HG03280 (cell line): Measurements from ENCODE around the gene ANKUB1.
"Not testable (repeated sequence)": the region's sequence is repeated elsewhere in the genome, so short reads cannot be mapped to it uniquely, and the experiment has no call there.

ENCODE experiments used
- ATAC-seq: cut with Tn5 transposase; IDR thresholded peaks from one replicate; pipeline ENCODE4 v1.9.1; 2021; ENCODE audit warnings: mild to moderate bottlenecking, moderate library complexity; ENCODE audit not compliant: unreplicated experiment

Gene ANKUB1

GRCh38 chr3:149792452-149793270 is at the start of gene ANKUB1:
Gene ANKUB1, minus strand, starts transcription at chr3:149792554. Its CDS starts 188 bp downstream, at chr3:149792366.
- no peak for ATAC-seq

GRCh38 chr3:149839896-149840295 is 47.5 kb upstream of the ANKUB1 start:
- no peak for ATAC-seq

GRCh38 chr3:149839469-149839868 is 47.1 kb upstream of the ANKUB1 start:
- not testable (repeated sequence) for ATAC-seq

GRCh38 chr3:149838491-149838890 is 46.1 kb upstream of the ANKUB1 start:
- not testable (repeated sequence) for ATAC-seq

- no peak for ATAC-seq
Measured at GRCh38 chr3:149833241-149833640, 40.9 kb upstream of the ANKUB1 start.

GRCh38 chr3:149832086-149832485 is 39.7 kb upstream of the ANKUB1 start:
- ATAC-seq = no peak

- no peak for ATAC-seq
Measured at GRCh38 chr3:149831321-149831720, 39.0 kb upstream of the ANKUB1 start.

GRCh38 chr3:149830902-149831301 is 38.5 kb upstream of the ANKUB1 start:
- ATAC-seq = no peak

- not testable (repeated sequence) for ATAC-seq
Measured at GRCh38 chr3:149829631-149830030, 37.3 kb upstream of the ANKUB1 start.

GRCh38 chr3:149828390-149828789 is 36.0 kb upstream of the ANKUB1 start:
- ATAC-seq = no peak

- ATAC-seq = no peak
Measured at GRCh38 chr3:149826636-149827035, 34.3 kb upstream of the ANKUB1 start.

GRCh38 chr3:149820183-149820582 is 27.8 kb upstream of the ANKUB1 start:
- no peak for ATAC-seq

- ATAC-seq = no peak
Measured at GRCh38 chr3:149819432-149819831, 27.1 kb upstream of the ANKUB1 start.

- ATAC-seq = no peak
Measured at GRCh38 chr3:149816986-149817385, 24.6 kb upstream of the ANKUB1 start.

- no peak for ATAC-seq
Measured at GRCh38 chr3:149816311-149816710, 24.0 kb upstream of the ANKUB1 start.

GRCh38 chr3:149815728-149816127 is 23.4 kb upstream of the ANKUB1 start:
- no peak for ATAC-seq

GRCh38 chr3:149815321-149815720 is 23.0 kb upstream of the ANKUB1 start:
- ATAC-seq = no peak

GRCh38 chr3:149813367-149814281 is 21.3 kb upstream of the ANKUB1 start:
- peak; percentile 18 for ATAC-seq

- peak; percentile 94 for ATAC-seq
Measured at GRCh38 chr3:149812606-149813366, 20.4 kb upstream of the ANKUB1 start, which contains the start of gene RNF13. Gene RNF13, plus strand, starts transcription at chr3:149813215. Its CDS starts 32,812 bp downstream, at chr3:149846027.

GRCh38 chr3:149812165-149812605 is 19.8 kb upstream of the ANKUB1 start:
- ATAC-seq = no peak

GRCh38 chr3:149810846-149811245 is 18.5 kb upstream of the ANKUB1 start:
- no peak for ATAC-seq
